Neural cell (in vitro differentiated cells): ENCODE measurements around the gene IFI35. TPM values are rescaled to one million over a fixed set of nuclear protein-coding genes. Genes with fewer than 3 reads are reported as not detected.
"Not testable (repeated sequence)": the region's sequence is repeated elsewhere in the genome, so short reads cannot be mapped to it uniquely, and the experiment has no call there.

Source experiments
- H2AFZ ChIP-seq: fragments of 200-600, 300-800 bp; sonication (generic), shearing (Covaris generic); 2 replicates; pipeline ENCODE4 v1.6.0; 2014; ENCODE audit warnings: low read depth, mild to moderate bottlenecking, antibody characterized with exemption, low read length, moderate library complexity
- H3F3A ChIP-seq: fragments of 200-600 bp; shearing (Covaris generic); 2 replicates; pipeline ENCODE4 v1.6.1; 2016; ENCODE audit warnings: mild to moderate bottlenecking, moderate library complexity, mixed read lengths, antibody characterized with exemption, low read length; ENCODE audit not compliant: insufficient read depth, poor library complexity, severe bottlenecking
- H3K27ac ChIP-seq: fragments of 200-600, 300-800 bp; sonication (generic), shearing (Covaris generic); 2 replicates; pipeline ENCODE4 v1.5.1; 2014; ENCODE audit warnings: mild to moderate bottlenecking, low read length, moderate library complexity
- H3K27me3 ChIP-seq: fragments of 300-800, 200-600 bp; sonication (generic), shearing (Covaris generic); 2 replicates; pipeline ENCODE4 v1.6.0; 2014; ENCODE audit warnings: mild to moderate bottlenecking, low read depth, low read length, moderate library complexity; ENCODE audit not compliant: insufficient read depth
- H3K36me3 ChIP-seq: fragments of 300-800, 200-600 bp; sonication (generic), shearing (Covaris generic); 2 replicates; pipeline ENCODE4 v1.5.1; 2014; ENCODE audit warnings: mild to moderate bottlenecking, antibody characterized with exemption, low read length, moderate library complexity; ENCODE audit not compliant: insufficient read depth
- H3K4me2 ChIP-seq: fragments of 300-800, 200-600 bp; sonication (generic), shearing (Covaris generic); 2 replicates; pipeline ENCODE4 v1.6.0; 2014; ENCODE audit warnings: mild to moderate bottlenecking, low read length
- H3K4me3 ChIP-seq: fragments of 300-800, 200-600 bp; sonication (generic), shearing (Covaris generic); 2 replicates; pipeline ENCODE4 v1.5.1; 2014; ENCODE audit warnings: mild to moderate bottlenecking, low read length, moderate library complexity
- H3K79me2 ChIP-seq: fragments of 200-600 bp; shearing (Covaris generic); replicated peaks from 2 replicates; pipeline ENCODE4 v1.6.0; 2014; ENCODE audit warnings: mild to moderate bottlenecking, low read length, moderate library complexity; ENCODE audit not compliant: insufficient read depth
- H3K9ac ChIP-seq: fragments of 300-800, 200-600 bp; sonication (generic), shearing (Covaris generic); 2 replicates; pipeline ENCODE4 v1.6.1; 2016; ENCODE audit warnings: mild to moderate bottlenecking, low read length, mixed read lengths
- H3K9me2 ChIP-seq: fragments of 200-600 bp; shearing (Covaris generic); 2 replicates; pipeline ENCODE4 v1.6.1; 2016; ENCODE audit warnings: mild to moderate bottlenecking, low read length, mixed read lengths; ENCODE audit not compliant: insufficient read depth
- H3K9me3 ChIP-seq: fragments of 200-600, 300-800 bp; sonication (generic), shearing (Covaris generic); 2 replicates; pipeline ENCODE4 v1.6.1; 2016; ENCODE audit warnings: mild to moderate bottlenecking, mixed run types, low read length, moderate library complexity, mixed read lengths
- H4K20me1 ChIP-seq: fragments of 200-600 bp; shearing (Covaris generic); 2 replicates; pipeline ENCODE4 v1.6.1; 2016; ENCODE audit warnings: mild to moderate bottlenecking, mixed run types; ENCODE audit not compliant: insufficient read depth
- CTCF ChIP-seq: fragments of 450-650 bp; IDR thresholded peaks from 2 replicates; pipeline ENCODE4 v1.5.1; 2014; ENCODE audit warnings: antibody characterized with exemption, mild to moderate bottlenecking, moderate library complexity; ENCODE audit not compliant: poor library complexity, severe bottlenecking
- EP300 ChIP-seq: fragments of 450-650 bp; conservative IDR thresholded peaks from 2 replicates; pipeline ENCODE4 v1.6.1; 2014; ENCODE audit warnings: antibody characterized with exemption, mild to moderate bottlenecking, moderate library complexity; ENCODE audit not compliant: poor library complexity, severe bottlenecking
- EZH2 ChIP-seq: fragments of 200-600, 300-800 bp; shearing (Covaris generic), sonication (generic); IDR thresholded peaks from 2 replicates; pipeline ENCODE4 v1.6.1; 2014; ENCODE audit warnings: antibody characterized with exemption, low read length, borderline replicate concordance, mild to moderate bottlenecking; ENCODE audit not compliant: insufficient read depth, poor library complexity, severe bottlenecking
- MXI1 ChIP-seq: fragments of 450-650 bp; conservative IDR thresholded peaks from 2 replicates; pipeline ENCODE4 v1.6.1; 2014; ENCODE audit warnings: antibody characterized with exemption, mild to moderate bottlenecking; ENCODE audit not compliant: poor library complexity, severe bottlenecking
- POLR2AphosphoS5 ChIP-seq: IDR thresholded peaks from 2 replicates; pipeline ENCODE4 v1.6.1; 2012
- RAD21 ChIP-seq: fragments of 450-650 bp; conservative IDR thresholded peaks from 2 replicates; pipeline ENCODE4 v1.6.1; 2014; ENCODE audit warnings: antibody characterized with exemption, mild to moderate bottlenecking, moderate library complexity
- REST ChIP-seq: IDR thresholded peaks from 2 replicates; pipeline ENCODE4 v1.6.1; 2012; ENCODE audit warnings: borderline replicate concordance
- SMC3 ChIP-seq: fragments of 450-650 bp; conservative IDR thresholded peaks from 2 replicates; pipeline ENCODE4 v1.6.1; 2014; ENCODE audit warnings: antibody characterized with exemption, mild to moderate bottlenecking, moderate library complexity; ENCODE audit not compliant: poor library complexity
- TAF1 ChIP-seq: IDR thresholded peaks from 2 replicates; pipeline ENCODE4 v1.6.1; 2012; ENCODE audit warnings: low read depth
- polyA plus RNA-seq: library from polyadenylated mRNA; depleted of rRNA; stranded (reverse); fragments of >200 nt; gene quantifications from 2 replicates; pipeline ENCODE4 v1.2.3, GENCODE V29; 2014

Gene IFI35
- polyA plus RNA-seq, 1 donor from 2014 or later = not detected

GRCh38 chr17:43044024-43044423 is 37.4 kb downstream of the IFI35 start:
- H3K36me3 ChIP-seq = no peaks in the 10 kb centered on the region
- no peaks in the 10 kb centered on the region for H3F3A ChIP-seq
- H3K4me3 ChIP-seq = no peak overlapping the region
- no peaks in the 10 kb centered on the region for H3K79me2 ChIP-seq
- H2AFZ ChIP-seq = no peak overlapping the region
- H4K20me1 ChIP-seq = no peaks in the 10 kb centered on the region
- TF ChIP-seq EZH2 (no peak), REST (no peak), EP300 (no peak)
- H3K9me2 ChIP-seq = no peaks in the 10 kb centered on the region
- no peak overlapping the region for H3K9ac ChIP-seq
- H3K9me3 ChIP-seq = no peaks in the 10 kb centered on the region
- no peak overlapping the region for H3K4me2 ChIP-seq
- no peaks in the 10 kb centered on the region for H3K27me3 ChIP-seq
- H3K27ac ChIP-seq = no peak overlapping the region

- H3K9me3 ChIP-seq = no peaks in the 10 kb centered on the region
- H3K79me2 ChIP-seq = no peaks in the 10 kb centered on the region
- H2AFZ ChIP-seq = no peak overlapping the region
- H3K27me3 ChIP-seq = no peaks in the 10 kb centered on the region
- no peaks in the 10 kb centered on the region for H3K36me3 ChIP-seq
- TF ChIP-seq EP300 (no peak), EZH2 (no peak), MXI1 (no peak), TAF1 (no peak)
- no peaks in the 10 kb centered on the region for H3K9me2 ChIP-seq
- no peaks in the 10 kb centered on the region for H4K20me1 ChIP-seq
- H3K27ac ChIP-seq = no peak overlapping the region
- no peaks in the 10 kb centered on the region for H3F3A ChIP-seq
- H3K9ac ChIP-seq = no peak overlapping the region
- H3K4me2 ChIP-seq = no peak overlapping the region
- no peak overlapping the region for H3K4me3 ChIP-seq
Observed at GRCh38 chr17:43051969-43052368, 45.4 kb downstream of the IFI35 start.

GRCh38 chr17:43053008-43053407 is 46.4 kb downstream of the IFI35 start:
- not testable (repeated sequence) for H3K9ac ChIP-seq, H3K79me2 ChIP-seq, H3K9me3 ChIP-seq, H3K27me3 ChIP-seq, H3K9me2 ChIP-seq, H3K4me2 ChIP-seq, H3F3A ChIP-seq, H3K4me3 ChIP-seq, H3K36me3 ChIP-seq, H4K20me1 ChIP-seq, H2AFZ ChIP-seq, H3K27ac ChIP-seq

- Histone ChIP-seq H3K4me3 (no peak overlapping the region), H3F3A (no peaks in the 10 kb centered on the region), H3K27me3 (no peaks in the 10 kb centered on the region), H3K9me3 (no peaks in the 10 kb centered on the region), H2AFZ (no peak overlapping the region), H3K9ac (no peak overlapping the region), H3K79me2 (no peaks in the 10 kb centered on the region), H3K36me3 (no peaks in the 10 kb centered on the region), H3K4me2 (no peak overlapping the region), H3K9me2 (no peaks in the 10 kb centered on the region), H3K27ac (no peak overlapping the region), H4K20me1 (no peaks in the 10 kb centered on the region)
- TF ChIP-seq TAF1 (no peak), POLR2AphosphoS5 (no peak), RAD21 (no peak), SMC3 (no peak), EZH2 (no peak), CTCF (no peak), MXI1 (no peak), REST (no peak), EP300 (no peak)
Observed at GRCh38 chr17:43056051-43056450, 49.5 kb downstream of the IFI35 start.
